ENCODE measurements around the gene RAVER2. TPM values are rescaled to one million over a fixed set of nuclear protein-coding genes. Genes with fewer than 3 reads are reported as not detected.

The RAVER2 gene
- total and polyA plus RNA-seq, 10 of the 15 experiments (the other 5 are each of a cell fraction or from before 2014, with no cell fraction given): 0.09 to 0.59 (median 0.41) TPM; not detected in 2

- no peak for TF ChIP-seq BCL3 (IDR thresholded peaks at IDR 0.05; ENCODE audit: borderline replicate concordance, insufficient read depth, low read depth, low read length, poor library complexity, severe bottlenecking)
Measured at GRCh38 chr1:64750092-64750491, 5.2 kb downstream of the RAVER2 start (continued).

- FAIRE-seq (no peak), DNase-seq (ENCODE audit: low read depth, low spot score) (no peak), ATAC-seq (no peak)
- Histone ChIP-seq H3K36me3 (ENCODE audit: control insufficient read depth in 2 of 2, insufficient read depth in 2 of 2, low read length in 1 of 2) (no peaks in the 10 kb centered on the region), H3K9me3 (replicated peaks; ENCODE audit: control insufficient read depth, insufficient read depth, low read length) (no peaks in the 10 kb centered on the region), H3K4me1 (ENCODE audit: control insufficient read depth, insufficient read depth, low read length) (no peaks in the 10 kb centered on the region), H3K79me2 (ENCODE audit: control insufficient read depth, insufficient read depth, low read length) (no peaks in the 10 kb centered on the region), H3K4me2 (ENCODE audit: control insufficient read depth, insufficient read depth) (no peak overlapping the region), H3K9ac (ENCODE audit: control insufficient read depth, insufficient read depth, low read length) (no peak overlapping the region), H3K4me3 (no peak overlapping the region), H4K20me1 (ENCODE audit: control insufficient read depth, insufficient read depth) (no peaks in the 10 kb centered on the region), H3K27ac (ENCODE audit: control insufficient read depth, insufficient read depth) (no peak overlapping the region), H2AFZ (ENCODE audit: control insufficient read depth, low read depth, low read length) (no peak overlapping the region), H3K27me3 (replicated peaks in 1 of 2; ENCODE audit: control insufficient read depth in 2 of 2, insufficient read depth in 2 of 2, low read length in 1 of 2) (peaks cover 0 to under 1% of the 10 kb centered on the region in 2 experiments; a peak in 2 of 4 replicates)
- intact Hi-C loops (cut with micrococcal nuclease; ENCODE audit: unreplicated experiment) (no loop called here), in situ Hi-C loops (cut with MboI) (no loop called here)
- SMC1A ChIA-PET (ENCODE audit: uncharacterized antibody, unreplicated experiment): no interaction called here
- CTCF ChIA-PET: no interaction called here
- RAD21 ChIA-PET (ENCODE audit: unreplicated experiment): no interaction called here
- POLR2A ChIA-PET: no interaction called here
- BruUV-seq (replicated peaks): no TSS peak
- TF ChIP-seq MYB (IDR thresholded peaks at IDR 0.05; ENCODE audit: borderline replicate concordance, low read depth, low read length) (no peak), BCLAF1 (IDR thresholded peaks at IDR 0.05) (no peak), ZBTB4 (CRISPR knock-in tag; IDR thresholded peaks at IDR 0.05) (no peak), IKZF2 (IDR thresholded peaks at IDR 0.05) (no peak), BRCA1 (IDR thresholded peaks at IDR 0.05; ENCODE audit: low read depth, low read length) (no peak), RAD21 (IDR thresholded peaks at IDR 0.05; ENCODE audit: insufficient read depth, low read depth, low read length) (no peak), TARDBP (IDR thresholded peaks at IDR 0.05; ENCODE audit: borderline replicate concordance) (no peak), BHLHE40 (IDR thresholded peaks at IDR 0.05; ENCODE audit: borderline replicate concordance in 1 of 2, low read depth in 2 of 2, low read length in 1 of 2) (no peak), SP1 (IDR thresholded peaks at IDR 0.05; ENCODE audit: low read depth, low read length) (no peak), RAD51 (IDR thresholded peaks at IDR 0.05) (no peak), SMC3 (IDR thresholded peaks at IDR 0.05; ENCODE audit: borderline replicate concordance, low read length) (no peak), HSF1 (IDR thresholded peaks at IDR 0.05; ENCODE audit: low read depth, low read length) (no peak), MXI1 (IDR thresholded peaks at IDR 0.05; ENCODE audit: low read depth, low read length) (no peak), FOXK2 (IDR thresholded peaks at IDR 0.05) (no peak)
Measured at GRCh38 chr1:64750875-64751274, 6.0 kb downstream of the RAVER2 start.

Measured in GM12878 (cell line).